ENCODE results near the gene IPO4.

GRCh38 chr14:24156840-24157239 lies 31.8 kb downstream of the IPO4 start:
- TF ChIP-seq MYC (IDR thresholded peaks at IDR 0.05; ENCODE audit: insufficient read depth, insufficient read length, insufficient replicate concordance, low read length, severe bottlenecking) = no peak
- no peak for TF ChIP-seq CREB1 (IDR thresholded peaks at IDR 0.05; ENCODE audit: low read depth)
- TF ChIP-seq POLR2AphosphoS2 (IDR thresholded peaks at IDR 0.05; ENCODE audit: low read depth, low read length) = no peak
- TF ChIP-seq SMAD1 (IDR thresholded peaks at IDR 0.05; ENCODE audit: low read depth, partially characterized antibody) = no peak
- TF ChIP-seq CTCF (IDR thresholded peaks at IDR 0.05 in 2 of 3, conservative IDR thresholded peaks at IDR 0.05 in 1 of 3; ENCODE audit: control insufficient read depth in 2 of 3, extremely low read depth in 1 of 3, insufficient read depth in 1 of 3, low read depth in 3 of 3, low read length in 3 of 3) = no peak
- TF ChIP-seq FOXK2 (IDR thresholded peaks at IDR 0.05) = no peak
- TF ChIP-seq EGR1 (IDR thresholded peaks at IDR 0.05; ENCODE audit: borderline replicate concordance in 1 of 2, low read depth in 2 of 2, low read length in 2 of 2) = no peak

All from GM12878 (cell line).